ENCODE data around the gene PARD3B.

The PARD3B gene

GRCh38 chr2:204613635-204614034 lies 68.4 kb downstream of the PARD3B start:
- Histone ChIP-seq H3K27me3 (replicated peaks; ENCODE audit: control insufficient read depth, insufficient read depth, low read length) (no peaks in the 10 kb centered on the region), H3K36me3 (ENCODE audit: control insufficient read depth, insufficient read depth, low read length) (no peaks in the 10 kb centered on the region), H3K4me3 (replicated peaks; ENCODE audit: low read depth, low read length) (no peak overlapping the region)
- TF ChIP-seq CTCF (IDR thresholded peaks at IDR 0.05; ENCODE audit: insufficient read depth, low read length, poor library complexity, severe bottlenecking) = no peak
- DNase-seq (ENCODE audit: extremely low read depth, insufficient read length) = no peak

GRCh38 chr2:204615456-204615855 lies 70.2 kb downstream of the PARD3B start:
- no peak for TF ChIP-seq CTCF (IDR thresholded peaks at IDR 0.05; ENCODE audit: insufficient read depth, low read length, poor library complexity, severe bottlenecking)
- H3K27me3 ChIP-seq (replicated peaks; ENCODE audit: control insufficient read depth, insufficient read depth, low read length) = no peaks in the 10 kb centered on the region
- no peak for DNase-seq (ENCODE audit: extremely low read depth, insufficient read length)
- H3K36me3 ChIP-seq (ENCODE audit: control insufficient read depth, insufficient read depth, low read length) = no peaks in the 10 kb centered on the region
- no peak overlapping the region for H3K4me3 ChIP-seq (replicated peaks; ENCODE audit: low read depth, low read length)

GRCh38 chr2:204625135-204625534 lies 79.9 kb downstream of the PARD3B start:
- TF ChIP-seq CTCF (IDR thresholded peaks at IDR 0.05; ENCODE audit: insufficient read depth, low read length, poor library complexity, severe bottlenecking) = peak; percentile 4
- Histone ChIP-seq H3K4me3 (replicated peaks; ENCODE audit: low read depth, low read length) (no peak overlapping the region), H3K36me3 (ENCODE audit: control insufficient read depth, insufficient read depth, low read length) (no peaks in the 10 kb centered on the region), H3K27me3 (replicated peaks; ENCODE audit: control insufficient read depth, insufficient read depth, low read length) (no peaks in the 10 kb centered on the region)
- DNase-seq (ENCODE audit: extremely low read depth, insufficient read length) = no peak

- Histone ChIP-seq H3K27me3 (replicated peaks; ENCODE audit: control insufficient read depth, insufficient read depth, low read length) (no peaks in the 10 kb centered on the region; the same call in 1 of the 2 replicates), H3K4me3 (replicated peaks; ENCODE audit: low read depth, low read length) (no peak overlapping the region), H3K36me3 (ENCODE audit: control insufficient read depth, insufficient read depth, low read length) (no peaks in the 10 kb centered on the region)
- TF ChIP-seq CTCF (IDR thresholded peaks at IDR 0.05; ENCODE audit: insufficient read depth, low read length, poor library complexity, severe bottlenecking) = no peak
- no peak for DNase-seq (ENCODE audit: extremely low read depth, insufficient read length)
Measured at GRCh38 chr2:204628926-204629712, 83.8 kb downstream of the PARD3B start.

GRCh38 chr2:204632410-204632809 lies 87.1 kb downstream of the PARD3B start:
- DNase-seq (ENCODE audit: extremely low read depth, insufficient read length) = no peak
- H3K4me3 ChIP-seq (replicated peaks; ENCODE audit: low read depth, low read length) = no peak overlapping the region
- no peak for TF ChIP-seq CTCF (IDR thresholded peaks at IDR 0.05; ENCODE audit: insufficient read depth, low read length, poor library complexity, severe bottlenecking)
- no peaks in the 10 kb centered on the region for H3K36me3 ChIP-seq (ENCODE audit: control insufficient read depth, insufficient read depth, low read length)
- H3K27me3 ChIP-seq (replicated peaks; ENCODE audit: control insufficient read depth, insufficient read depth, low read length) = no peaks in the 10 kb centered on the region; the same call in 1 of the 2 replicates
